ENCODE data around the gene PRICKLE2. TPM values are rescaled to one million over a fixed set of nuclear protein-coding genes. Genes with fewer than 3 reads are reported as not detected.
A peak's percentile ranks its signal among the peaks of the same experiment; 100 is the strongest.

The PRICKLE2 gene
- total RNA-seq, 2 donors from 2014 or later = 27.9 to 42.3 TPM

DNA sequence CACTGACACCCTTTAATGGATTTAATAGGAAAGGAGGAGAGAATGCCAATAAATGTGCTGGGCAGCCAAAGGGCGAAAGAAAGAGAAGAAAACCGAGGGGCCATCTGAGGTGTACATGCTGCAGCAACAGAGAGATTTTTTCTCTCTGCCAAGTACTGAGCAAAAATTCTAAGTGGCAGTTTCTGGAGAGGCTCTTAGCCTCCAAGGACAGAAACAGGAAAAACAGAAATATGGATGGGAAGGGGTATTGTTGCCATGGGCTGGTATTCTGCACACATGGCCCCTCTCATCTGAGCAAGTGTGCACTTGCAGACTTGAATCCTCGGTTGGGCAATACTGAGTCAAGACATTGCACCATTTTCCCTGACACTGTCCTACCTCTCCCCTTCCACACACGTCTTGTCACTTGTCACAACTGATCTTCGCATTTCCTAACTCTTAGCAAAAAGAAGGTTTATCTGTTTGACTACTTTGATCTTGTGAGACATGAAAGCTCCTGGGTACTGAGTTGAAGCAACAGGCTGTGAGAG lies 73.9 kb downstream of the PRICKLE2 start:
- ATAC-seq (ENCODE audit: insufficient number of reproducible peaks, low FRiP score, low read depth) = no peak
- no peak overlapping the region for H3K4me3 ChIP-seq
- TF ChIP-seq, protein P1, sequence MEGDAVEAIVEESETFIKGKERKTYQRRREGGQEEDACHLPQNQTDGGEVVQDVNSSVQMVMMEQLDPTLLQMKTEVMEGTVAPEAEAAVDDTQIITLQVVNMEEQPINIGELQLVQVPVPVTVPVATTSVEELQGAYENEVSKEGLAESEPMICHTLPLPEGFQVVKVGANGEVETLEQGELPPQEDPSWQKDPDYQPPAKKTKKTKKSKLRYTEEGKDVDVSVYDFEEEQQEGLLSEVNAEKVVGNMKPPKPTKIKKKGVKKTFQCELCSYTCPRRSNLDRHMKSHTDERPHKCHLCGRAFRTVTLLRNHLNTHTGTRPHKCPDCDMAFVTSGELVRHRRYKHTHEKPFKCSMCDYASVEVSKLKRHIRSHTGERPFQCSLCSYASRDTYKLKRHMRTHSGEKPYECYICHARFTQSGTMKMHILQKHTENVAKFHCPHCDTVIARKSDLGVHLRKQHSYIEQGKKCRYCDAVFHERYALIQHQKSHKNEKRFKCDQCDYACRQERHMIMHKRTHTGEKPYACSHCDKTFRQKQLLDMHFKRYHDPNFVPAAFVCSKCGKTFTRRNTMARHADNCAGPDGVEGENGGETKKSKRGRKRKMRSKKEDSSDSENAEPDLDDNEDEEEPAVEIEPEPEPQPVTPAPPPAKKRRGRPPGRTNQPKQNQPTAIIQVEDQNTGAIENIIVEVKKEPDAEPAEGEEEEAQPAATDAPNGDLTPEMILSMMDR (IDR thresholded peaks at IDR 0.05) = no peak
- peak overlapping the region; percentile 80 to 85 for H3K27ac ChIP-seq
- DNase-seq (ENCODE audit: low spot score) = no peak
- H3K27me3 ChIP-seq (replicated peaks; ENCODE audit: insufficient read depth) = no peaks in the 10 kb centered on the region
- H3K36me3 ChIP-seq = peaks cover 13% of the 10 kb centered on the region
- H3K9me3 ChIP-seq = no peaks in the 10 kb centered on the region
- peaks cover 12 to 27% of the 10 kb centered on the region in 2 donors for H3K4me1 ChIP-seq (ENCODE audit: control insufficient read depth in 1 of 2, low read depth in 2 of 2)

DNA sequence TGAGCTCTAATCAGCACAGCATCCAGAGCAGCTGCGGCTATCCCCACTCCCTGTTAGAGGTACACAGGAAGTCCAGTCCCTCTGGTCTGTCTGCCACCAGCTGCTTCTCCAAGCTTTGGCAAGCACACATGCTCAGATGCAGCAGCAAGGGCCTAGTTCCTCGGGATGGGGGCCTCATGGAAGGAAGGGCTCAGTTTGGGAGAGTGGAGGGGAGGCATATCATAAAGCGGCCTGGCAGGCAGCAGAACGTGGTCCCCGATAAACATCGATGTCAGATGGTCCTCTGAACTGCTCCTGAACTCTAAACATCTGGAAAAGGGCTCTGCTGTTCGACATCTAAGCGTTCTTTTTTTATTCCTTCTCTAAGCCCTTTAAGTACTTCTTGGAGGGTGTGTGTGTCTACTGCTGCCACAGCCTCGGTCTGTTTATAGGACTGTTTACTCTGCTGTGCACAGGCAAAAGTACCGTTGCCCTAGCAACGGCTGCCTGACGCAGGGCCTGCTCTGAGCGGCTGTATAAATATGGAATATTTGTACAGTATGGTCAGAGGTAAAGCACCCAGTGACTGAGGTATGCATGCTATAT lies 74.6 kb downstream of the PRICKLE2 start:
- H3K9me3 ChIP-seq = no peaks in the 10 kb centered on the region
- ATAC-seq (ENCODE audit: insufficient number of reproducible peaks, low FRiP score, low read depth) (peak; percentile 85), DNase-seq (ENCODE audit: low spot score) (peak; percentile 5)

DNA sequence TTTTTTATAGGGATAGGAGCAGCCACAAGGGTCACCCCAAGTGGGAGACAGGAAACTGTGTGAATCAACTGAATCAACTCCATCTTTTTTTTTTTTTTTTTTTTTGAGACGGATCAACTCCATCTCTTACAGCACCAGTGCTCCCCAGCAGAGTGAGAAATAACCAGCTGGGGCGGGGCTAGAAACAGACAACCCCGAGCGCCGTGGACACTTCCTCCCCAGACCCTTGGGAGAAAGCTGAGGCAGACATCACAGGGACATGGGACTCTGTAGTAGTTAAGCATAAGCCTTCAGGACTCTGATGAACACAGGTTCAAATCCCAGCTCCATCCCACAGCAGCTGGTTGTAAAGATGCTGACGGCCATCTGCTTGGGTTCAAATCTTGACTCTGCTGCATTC lies 75.4 kb downstream of the PRICKLE2 start:
- H3K9me3 ChIP-seq = no peaks in the 10 kb centered on the region
- peak overlapping the region; percentile 80 to 85 for H3K27ac ChIP-seq
- peaks cover 12 to 27% of the 10 kb centered on the region in 2 donors for H3K4me1 ChIP-seq (ENCODE audit: control insufficient read depth in 1 of 2, low read depth in 2 of 2)
- peaks cover 18% of the 10 kb centered on the region for H3K36me3 ChIP-seq
- no peak overlapping the region for H3K4me3 ChIP-seq
- ATAC-seq (ENCODE audit: insufficient number of reproducible peaks, low FRiP score, low read depth) = no peak
- no peaks in the 10 kb centered on the region for H3K27me3 ChIP-seq (replicated peaks; ENCODE audit: insufficient read depth)
- no peak for DNase-seq (ENCODE audit: low spot score)
- TF ChIP-seq, protein P1 (IDR thresholded peaks at IDR 0.05) = no peak

More for the DNA sequence above, 74.6 kb downstream of the PRICKLE2 start:
- peaks cover 18% of the 10 kb centered on the region for H3K36me3 ChIP-seq
- H3K27me3 ChIP-seq (replicated peaks; ENCODE audit: insufficient read depth) = no peaks in the 10 kb centered on the region
- H3K27ac ChIP-seq = peak overlapping the region; percentile 80 to 85
- H3K4me3 ChIP-seq = no peak overlapping the region
- H3K4me1 ChIP-seq (ENCODE audit: control insufficient read depth in 1 of 2, low read depth in 2 of 2) = peaks cover 12 to 27% of the 10 kb centered on the region in 2 donors
- TF ChIP-seq, protein P1 (IDR thresholded peaks at IDR 0.05) = no peak

DNA sequence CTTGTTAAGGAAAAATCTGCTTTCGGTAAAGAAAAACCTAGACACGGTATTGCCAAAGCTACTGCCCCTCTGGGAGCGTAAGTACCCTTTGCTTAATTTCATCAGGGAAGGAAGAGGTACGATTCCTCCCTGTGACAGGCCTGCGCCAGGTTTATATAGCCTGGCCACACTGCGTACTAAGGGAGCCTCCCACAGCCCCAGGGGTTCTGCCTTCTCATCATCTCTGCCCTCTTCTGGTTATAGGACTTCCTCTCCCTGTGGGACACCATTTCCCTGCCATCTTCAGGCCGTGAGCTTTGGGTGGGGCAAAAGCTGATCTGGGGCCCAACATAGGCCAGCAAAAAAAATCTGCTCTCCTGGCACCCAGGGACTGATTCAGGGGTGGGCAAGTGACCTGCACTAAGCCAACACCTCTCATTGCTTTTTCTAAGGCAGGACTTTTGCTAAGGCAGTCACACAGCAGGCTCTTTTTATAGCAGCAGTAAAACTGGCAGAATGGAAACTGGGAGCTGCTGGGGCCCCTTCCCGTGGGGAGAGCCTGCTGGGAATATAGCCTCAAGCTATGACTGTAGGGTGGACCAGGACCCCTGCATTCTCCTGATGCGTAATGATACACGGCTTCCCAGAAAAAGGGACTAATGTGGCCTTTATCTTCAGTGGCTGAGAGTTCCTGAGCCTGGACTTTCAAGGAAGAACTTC lies 76.2 kb downstream of the PRICKLE2 start:
- Histone ChIP-seq H3K36me3 (peaks cover 22% of the 10 kb centered on the region), H3K9me3 (no peaks in the 10 kb centered on the region), H3K4me3 (no peak overlapping the region), H3K27ac (no peak overlapping the region), H3K4me1 (ENCODE audit: control insufficient read depth in 1 of 2, low read depth in 2 of 2) (peaks cover 12 to 27% of the 10 kb centered on the region in 2 donors), H3K27me3 (replicated peaks; ENCODE audit: insufficient read depth) (no peaks in the 10 kb centered on the region)
- DNase-seq (ENCODE audit: low spot score) (no peak), ATAC-seq (ENCODE audit: insufficient number of reproducible peaks, low FRiP score, low read depth) (no peak)
- TF ChIP-seq, protein P1 (IDR thresholded peaks at IDR 0.05) = no peak

DNA sequence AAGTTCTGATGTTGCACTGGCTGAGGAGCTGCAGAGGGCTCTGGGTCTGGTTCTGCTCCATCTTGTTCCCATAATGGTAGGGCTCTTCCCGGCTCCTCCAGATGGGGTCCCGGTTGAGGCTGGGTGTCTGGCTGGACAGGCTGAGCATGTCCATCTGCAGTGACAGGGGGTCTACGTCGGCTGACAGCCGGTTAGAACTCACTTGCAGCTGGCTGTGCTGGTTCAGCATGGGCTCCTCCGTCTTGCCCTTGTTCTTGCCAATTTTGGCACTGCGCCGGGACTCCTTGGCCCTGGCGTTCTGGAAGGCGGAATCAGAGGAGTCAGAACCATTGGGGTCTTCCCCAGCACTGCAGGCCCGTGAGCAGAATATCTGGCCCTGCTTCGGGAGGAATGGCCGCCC lies 78.1 kb downstream of the PRICKLE2 start:
- H3K9me3 ChIP-seq = no peaks in the 10 kb centered on the region
- TF ChIP-seq, protein P1 (IDR thresholded peaks at IDR 0.05) = no peak
- peaks cover 12 to 32% of the 10 kb centered on the region in 2 donors for H3K4me1 ChIP-seq (ENCODE audit: control insufficient read depth in 1 of 2, low read depth in 2 of 2)
- H3K4me3 ChIP-seq = no peak overlapping the region
- no peak for DNase-seq (ENCODE audit: low spot score)
- H3K36me3 ChIP-seq = peaks cover 22% of the 10 kb centered on the region
- no peak overlapping the region for H3K27ac ChIP-seq
- no peaks in the 10 kb centered on the region for H3K27me3 ChIP-seq (replicated peaks; ENCODE audit: insufficient read depth)
- ATAC-seq (ENCODE audit: insufficient number of reproducible peaks, low FRiP score, low read depth) = no peak

Measured in thoracic aorta (tissue), 2 donors.